Lung (tissue), 12 donors: ENCODE data around the gene TF. TPM values are rescaled to one million over a fixed set of nuclear protein-coding genes. Genes with fewer than 3 reads are reported as not detected.
A peak's percentile ranks its signal among the peaks of the same experiment; 100 is the strongest.

Experiments used
- ATAC-seq: fragments of 200-7000 bp; cut with Tn5 transposase; one replicate; pipeline ENCODE4 v1.9.1; 2020; ENCODE audit warnings: moderate number of reproducible peaks; ENCODE audit not compliant: insufficient read depth, low FRiP score
- DNase-seq, 3 donors: peaks; one replicate each; pipeline ENCODE4 v3.0.0-alpha.2; 2013 to 2017
- H3K27ac ChIP-seq, 2 donors: one replicate each; pipeline ENCODE4 v1.5.1; 2013; ENCODE audit warnings: mild to moderate bottlenecking in 2 of 2, moderate library complexity in 2 of 2, control low read depth in 1 of 2, inconsistent platforms in 1 of 2, low read depth in 1 of 2, low read length in 1 of 2
- H3K27me3 ChIP-seq, 3 donors: one replicate each; pipeline ENCODE4 v1.5.1; 2013; ENCODE audit warnings: low read length in 2 of 3; ENCODE audit not compliant: control insufficient read depth in 3 of 3, insufficient read depth in 3 of 3
- H3K36me3 ChIP-seq, 4 donors: one replicate each; pipeline ENCODE4 v1.5.1; 2013; ENCODE audit warnings: low read length in 4 of 4, mild to moderate bottlenecking in 1 of 4, moderate library complexity in 1 of 4; ENCODE audit not compliant: control insufficient read depth in 4 of 4, insufficient read depth in 4 of 4
- H3K4me1 ChIP-seq, 5 donors: one replicate each; pipeline ENCODE4 v1.5.1; 2013; ENCODE audit warnings: low read length in 5 of 5, mild to moderate bottlenecking in 2 of 5, moderate library complexity in 1 of 5; ENCODE audit not compliant: control insufficient read depth in 5 of 5, insufficient read depth in 5 of 5
- H3K4me3 ChIP-seq: one replicate; pipeline ENCODE4 v1.5.1; 2013; ENCODE audit warnings: mild to moderate bottlenecking, control low read depth, moderate library complexity
- H3K9ac ChIP-seq, 2 donors: one replicate each; pipeline ENCODE4 v1.5.1; 2013; ENCODE audit warnings: low read length in 2 of 2, control low read depth in 1 of 2; ENCODE audit not compliant: insufficient read depth in 1 of 2
- H3K9me3 ChIP-seq, 4 donors: one replicate each; pipeline ENCODE4 v1.5.1; 2013; ENCODE audit warnings: low read length in 3 of 4, mild to moderate bottlenecking in 1 of 4, moderate library complexity in 1 of 4; ENCODE audit not compliant: control insufficient read depth in 4 of 4, insufficient read depth in 3 of 4
- CTCF ChIP-seq: IDR thresholded peaks from 2 replicates; pipeline ENCODE4 v1.5.1; 2012; ENCODE audit warnings: mild to moderate bottlenecking; ENCODE audit errors: control extremely low read depth, extremely low read depth
- WGBS, 2 donors: extraction: QIAGEN DNeasy Blood & Tissue Kit; methylation state at CpG; one replicate each; pipeline ENCODE4 v1.1.7; 2013; 5-methylcytosine and 5-hydroxymethylcytosine counted together
- polyA plus RNA-seq, 2 donors: library from polyadenylated mRNA; stranded (reverse); fragments of 200-250 nt; gene quantifications; one replicate each; pipeline ENCODE4 v1.2.1, GENCODE V29; 2013
- total RNA-seq, 2 donors: library from RNA; depleted of rRNA in 1 of 2; stranded (reverse); fragments of >200 nt in 1 of 2; gene quantifications; one replicate each; pipeline ENCODE4 v1.2.1, GENCODE V29; 2014 to 2021
- donor health status: control.
- donor health status: control.
- donor health status: Bipolar disorder and iron deficiency.
- donor health status: healthy.
- donor health status: DM: yes; HTN: yes; CAD: no.

Gene TF
- total and polyA plus RNA-seq, 4 donors = 0.59 to 36.1 (median 15.7) TPM

- peaks cover 1 to 13% (median 7%) of the 10 kb centered on the region in 4 donors for H3K36me3 ChIP-seq
- H3K4me1 ChIP-seq = peaks cover 0 to 9% (median 0%) of the 10 kb centered on the region in 5 donors
- WGBS, 2 donors = 1% methylated on average over 51 to 53 of the region's 53 CpGs
- ATAC-seq (peak; percentile 99), DNase-seq (peak; percentile 93 to 96 (median 95))
- TF ChIP-seq CTCF = no peak
- no peaks in the 10 kb centered on the region for H3K9me3 ChIP-seq
- H3K27me3 ChIP-seq = no peaks in the 10 kb centered on the region
- H3K4me3 ChIP-seq = peak within 1 kb of the TSS; percentile 89
- H3K9ac ChIP-seq = peak within 1 kb of the TSS; percentile 41 to 75
- H3K27ac ChIP-seq = peak within 1 kb of the TSS; percentile 64 to 82
These were observed 59.7 kb downstream of the TF start, which contains the start of gene SRPRB for GRCh38 chr3:133805702-133806475. Gene SRPRB, plus strand, starts transcription at chr3:133805815. Its CDS starts 34 bp downstream, at chr3:133805849.

GRCh38 chr3:133812872-133813271, 66.7 kb downstream of the TF start:
- WGBS, 2 donors = 77 to 90% methylated on average over 1 of the region's 1 CpG
- H3K4me1 ChIP-seq = no peaks in the 10 kb centered on the region
- peaks cover 15 to 31% (median 24%) of the 10 kb centered on the region in 4 donors for H3K36me3 ChIP-seq

GRCh38 chr3:133815386-133815785, 69.2 kb downstream of the TF start:
- Histone ChIP-seq H3K9ac (no peak overlapping the region), H3K4me1 (no peaks in the 10 kb centered on the region), H3K9me3 (no peaks in the 10 kb centered on the region), H3K27me3 (no peaks in the 10 kb centered on the region), H3K27ac (no peak overlapping the region), H3K4me3 (no peak overlapping the region), H3K36me3 (peaks cover 22 to 38% (median 30%) of the 10 kb centered on the region in 4 donors)
- TF ChIP-seq CTCF = no peak
- DNase-seq = no peak
- ATAC-seq = no peak
- WGBS, 2 donors = 96 to 97% methylated on average over 2 of the region's 2 CpGs

More at GRCh38 chr3:133812872-133813271, 66.7 kb downstream of the TF start:
- Histone ChIP-seq H3K4me3 (no peak overlapping the region), H3K9ac (no peak overlapping the region), H3K9me3 (no peaks in the 10 kb centered on the region), H3K27ac (no peak overlapping the region), H3K27me3 (no peaks in the 10 kb centered on the region)
- TF ChIP-seq CTCF = no peak
- no peak for DNase-seq
- no peak for ATAC-seq
